Activated CD4-positive, alpha-beta T cell treated with anti-CD3 and anti-CD28 coated beads, Interleukin-2, amount 50 U/mL, for 4 hours (primary cell): Measurements from ENCODE around the gene SCNN1A.
A peak's percentile ranks its signal among the peaks of the same experiment; 100 is the strongest.
"Not testable (repeated sequence)": the region's sequence is repeated elsewhere in the genome, so short reads cannot be mapped to it uniquely, and the experiment has no call there.

Experiments
- DNase-seq, 2 experiments: peaks; one replicate each; pipeline ENCODE4 v3.0.0-alpha.2; 2020

Gene SCNN1A

DNA sequence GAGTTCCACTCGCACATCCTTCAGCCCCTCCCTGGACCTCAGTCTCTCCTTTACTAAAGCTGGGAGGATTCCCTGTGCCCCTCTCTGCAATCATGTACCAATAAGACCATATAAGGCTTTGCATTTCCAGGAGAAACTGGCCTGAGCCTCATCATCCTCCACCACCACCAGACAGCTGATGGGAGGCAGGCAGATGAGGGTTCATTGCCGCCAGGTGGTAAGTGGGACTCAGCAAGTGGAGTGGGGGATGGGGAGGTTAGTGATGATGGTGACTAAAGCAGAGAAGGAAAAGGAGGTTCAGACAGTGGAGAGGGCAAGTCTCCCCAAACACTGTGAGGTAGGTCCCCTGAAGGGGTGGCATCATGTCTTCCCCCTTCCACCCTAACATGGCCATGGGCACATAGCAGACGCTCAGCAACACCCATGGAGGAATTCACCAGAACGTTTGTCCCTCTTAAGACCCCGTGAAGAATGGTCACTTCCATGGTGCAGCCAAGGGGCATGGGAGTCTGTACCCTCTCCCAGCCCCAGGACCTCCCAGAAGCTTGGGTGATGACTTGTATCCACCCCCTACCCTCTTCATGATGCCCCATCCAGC, 29.0 kb downstream of the SCNN1A start:
- no peak for DNase-seq

DNA sequence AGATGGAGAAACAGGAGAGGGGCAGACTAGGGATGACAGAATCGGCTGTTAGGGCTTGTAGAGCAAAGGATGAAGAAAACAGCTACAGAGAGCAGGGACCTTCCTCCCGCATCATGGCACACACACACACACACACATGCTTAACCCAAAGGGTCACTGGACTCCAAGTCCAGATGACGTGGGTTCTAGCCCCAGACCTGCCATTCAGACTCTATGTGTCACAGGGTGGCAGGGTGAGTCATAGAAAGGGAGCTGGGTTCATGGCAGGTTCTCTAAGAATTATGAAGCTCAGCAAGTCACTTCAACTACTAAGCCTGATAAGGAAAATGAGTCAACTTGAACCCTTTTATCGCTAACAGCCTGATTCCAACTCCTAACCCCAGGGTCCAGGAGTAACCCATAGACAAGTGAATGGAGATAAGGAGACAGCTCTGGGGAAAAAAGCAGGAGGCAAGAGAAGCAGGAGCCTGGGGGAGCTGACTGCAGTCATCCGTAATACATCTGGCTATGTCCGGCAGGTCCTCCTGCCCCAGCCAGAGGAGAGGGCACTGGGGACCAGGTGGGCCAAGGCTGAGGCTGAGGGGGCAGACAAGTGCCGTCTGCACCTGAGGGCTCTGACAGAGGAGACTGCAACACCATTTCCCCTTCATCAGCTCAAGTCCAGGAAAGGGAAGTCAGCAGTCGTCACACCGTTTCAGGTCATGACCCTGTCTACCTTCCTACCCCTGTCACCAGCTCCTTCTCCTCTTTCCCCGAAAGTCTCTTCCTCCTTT, 29.9 kb downstream of the SCNN1A start:
- DNase-seq, result peak in 1 of 2 experiments; percentile 39

DNA sequence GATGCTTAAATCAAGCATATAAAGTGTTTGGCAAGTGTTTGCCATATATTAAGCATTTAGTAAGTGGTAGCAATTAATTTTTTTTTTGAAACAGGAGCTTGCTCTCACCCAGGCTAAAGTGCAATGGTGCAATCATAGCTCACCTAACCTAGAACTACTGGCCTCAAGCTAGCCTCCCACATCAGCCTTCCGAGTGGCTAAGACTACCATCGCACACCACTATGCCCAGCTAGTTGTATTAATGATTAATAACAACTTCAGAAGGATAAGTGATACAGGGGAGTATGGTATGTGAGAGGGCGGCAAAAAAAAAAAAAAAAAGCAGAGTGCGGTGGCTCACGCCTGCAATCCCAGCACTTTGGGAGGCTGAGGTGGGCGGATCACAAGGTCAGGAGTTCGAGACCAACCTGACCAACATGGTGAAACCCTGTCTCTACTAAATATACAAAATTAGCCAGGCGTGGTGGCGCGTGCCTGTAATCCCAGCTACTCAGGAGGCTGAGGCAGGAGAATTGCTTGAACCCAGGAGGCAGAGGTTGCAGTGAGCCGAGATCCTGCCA, 31.2 kb downstream of the SCNN1A start:
- not testable (repeated sequence) for DNase-seq

DNA sequence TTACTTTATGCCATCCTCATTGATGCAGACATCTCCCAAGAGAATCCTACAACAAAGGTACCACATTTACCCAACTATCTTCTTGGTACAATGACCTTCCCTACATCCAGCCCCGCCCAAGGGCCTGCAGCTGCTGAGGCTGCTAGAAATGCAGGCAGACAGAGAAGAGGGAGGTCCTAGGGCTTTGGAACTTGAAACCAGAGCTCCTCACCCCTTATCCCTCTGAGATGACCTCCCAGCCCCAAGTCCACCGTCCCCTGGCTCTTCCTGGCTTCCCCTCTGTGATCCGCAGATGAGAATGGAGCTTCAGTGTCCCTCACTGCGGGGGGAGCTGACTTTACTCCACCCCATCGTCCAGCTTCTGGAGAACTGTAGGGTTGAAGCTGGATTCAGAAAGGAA, 31.8 kb downstream of the SCNN1A start:
- no peak for DNase-seq

DNA sequence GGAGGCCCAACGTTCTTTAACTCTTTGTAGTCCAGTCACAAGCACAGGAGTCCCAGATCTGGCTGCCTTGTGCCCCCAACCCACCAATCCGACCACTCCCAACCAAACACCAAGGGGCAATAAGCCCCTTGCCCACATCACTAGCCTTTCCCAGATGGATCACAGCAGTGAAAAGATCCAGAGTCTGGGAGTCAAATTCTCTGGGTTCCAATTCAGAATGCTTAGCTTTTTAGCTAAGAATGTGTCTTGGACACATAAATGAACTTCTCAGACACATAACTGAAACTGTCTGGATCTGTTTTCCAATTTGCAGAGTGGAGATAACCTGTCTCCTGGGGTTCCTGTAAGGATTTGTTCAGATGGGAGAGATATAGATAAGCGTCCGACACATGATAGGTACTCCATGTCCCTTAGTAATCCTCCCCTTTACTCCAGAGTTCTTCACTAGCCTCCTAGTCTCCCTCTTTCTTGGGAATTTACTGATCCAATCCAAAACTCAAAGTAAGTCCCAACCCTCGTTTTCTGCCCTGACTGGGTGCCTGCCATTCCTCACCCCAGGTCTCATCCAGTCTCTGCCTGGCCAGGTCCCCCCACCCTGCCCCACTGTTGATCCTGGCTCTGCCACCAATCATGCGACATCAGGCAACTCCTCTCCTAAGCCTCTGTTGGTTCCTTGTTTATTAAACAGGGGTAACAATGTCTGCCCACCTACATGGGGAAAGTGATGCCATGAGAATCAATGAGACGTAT, 33.0 kb downstream of the SCNN1A start:
- DNase-seq, result no peak

DNA sequence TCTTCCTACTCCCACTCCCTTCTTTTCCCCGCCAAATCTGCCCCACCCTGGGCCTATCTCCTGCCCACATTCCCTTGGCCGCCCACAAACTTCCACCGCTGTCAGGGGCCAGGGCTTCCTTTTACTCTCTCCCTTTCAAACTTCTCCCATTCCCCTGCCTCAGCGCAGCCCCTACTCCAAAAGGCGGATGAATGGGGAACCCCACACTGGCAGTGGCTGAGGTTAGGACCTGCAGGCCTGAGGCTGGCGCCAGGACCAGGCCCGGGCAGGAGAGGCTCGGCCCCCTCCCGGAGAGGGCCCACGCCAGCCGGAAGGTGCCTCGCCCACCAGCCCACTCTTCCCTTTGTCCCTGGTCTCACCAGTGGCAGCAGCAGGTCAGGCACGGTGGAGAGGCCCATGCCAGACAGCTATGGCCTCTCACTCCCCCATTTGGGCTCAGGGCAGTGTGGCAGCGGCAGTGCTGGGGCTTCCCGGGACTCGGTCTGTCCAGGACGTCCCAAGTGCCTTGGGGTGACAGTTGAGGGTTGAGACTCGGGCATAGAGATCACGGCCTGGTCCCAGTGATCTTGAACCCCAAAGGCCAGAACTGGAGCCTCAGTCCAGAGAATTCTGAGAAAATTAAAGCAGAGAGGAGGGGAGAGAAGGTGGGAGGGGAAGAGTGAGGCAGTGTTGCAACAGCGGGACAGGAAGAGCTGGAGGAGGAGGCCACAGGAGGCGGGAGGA, 33.8 kb downstream of the SCNN1A start, which contains the start of gene TNFRSF1A:
TSS of gene TNFRSF1A (minus strand) at position 660 of the 723 bp plus-strand sequence. CDS start at position 398, 262 bp downstream.
- DNase-seq, result peak in 1 of 2 experiments; percentile 34

DNA sequence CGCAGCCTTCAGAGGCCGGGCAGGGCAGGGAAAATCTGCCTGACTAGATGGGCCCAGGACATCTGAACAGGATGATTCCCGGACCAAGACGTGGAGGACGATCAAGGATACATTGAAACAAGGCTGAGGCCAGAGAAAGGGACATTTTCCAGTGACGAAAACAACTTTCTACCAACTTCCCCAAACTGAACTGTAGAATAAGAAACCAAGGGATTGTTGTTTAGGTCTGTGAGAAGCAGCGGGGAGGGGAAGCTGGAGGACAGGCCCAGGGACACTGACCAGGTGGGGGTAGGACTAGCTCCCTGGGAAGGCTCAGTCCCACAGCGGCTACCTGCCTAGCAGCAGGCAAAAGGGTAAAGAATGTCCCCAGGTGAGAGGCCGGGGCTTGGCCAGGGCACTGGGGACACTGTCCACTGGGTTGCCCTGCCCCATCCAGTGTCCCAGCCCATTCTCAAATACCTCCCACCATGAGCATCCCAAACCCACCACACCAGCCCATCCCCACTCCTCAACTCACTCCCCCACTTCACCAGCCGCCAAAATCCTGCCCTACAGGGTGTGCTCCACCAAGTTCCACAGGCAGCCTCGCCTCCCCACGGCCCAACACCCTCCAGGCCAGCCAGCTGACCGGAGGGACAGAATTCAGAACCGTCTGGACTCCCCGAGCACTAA, 34.5 kb downstream of the SCNN1A start:
- DNase-seq, result no peak

DNA sequence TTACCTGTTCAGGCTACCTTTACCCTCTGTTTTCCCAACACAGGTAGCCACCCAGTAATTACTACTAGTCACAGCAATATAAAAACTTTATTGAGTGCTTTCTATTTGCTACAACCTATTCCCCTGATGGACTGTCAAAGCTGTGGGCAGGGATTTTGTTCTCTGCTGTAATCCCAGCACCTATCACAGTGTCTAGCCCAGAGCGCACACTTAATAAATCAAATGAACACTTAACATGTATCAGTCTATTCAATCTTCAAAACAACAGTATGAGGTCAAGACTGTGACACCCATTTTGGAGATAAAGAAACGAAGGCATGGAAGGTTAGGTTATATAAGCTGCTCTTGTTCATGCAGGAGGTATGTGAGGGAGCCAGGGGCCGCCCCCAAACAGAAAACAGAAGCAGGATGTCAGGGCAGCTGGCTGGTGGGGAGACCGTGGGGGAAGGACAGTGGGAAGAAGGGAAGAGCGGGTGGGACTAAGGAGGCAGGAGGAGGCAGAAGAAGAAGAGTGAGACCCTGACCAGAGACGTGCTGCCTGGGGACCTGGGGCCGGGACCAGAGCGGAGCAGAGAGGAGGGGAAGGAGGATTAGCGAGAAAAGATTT, 35.2 kb downstream of the SCNN1A start:
- DNase-seq, result no peak

DNA sequence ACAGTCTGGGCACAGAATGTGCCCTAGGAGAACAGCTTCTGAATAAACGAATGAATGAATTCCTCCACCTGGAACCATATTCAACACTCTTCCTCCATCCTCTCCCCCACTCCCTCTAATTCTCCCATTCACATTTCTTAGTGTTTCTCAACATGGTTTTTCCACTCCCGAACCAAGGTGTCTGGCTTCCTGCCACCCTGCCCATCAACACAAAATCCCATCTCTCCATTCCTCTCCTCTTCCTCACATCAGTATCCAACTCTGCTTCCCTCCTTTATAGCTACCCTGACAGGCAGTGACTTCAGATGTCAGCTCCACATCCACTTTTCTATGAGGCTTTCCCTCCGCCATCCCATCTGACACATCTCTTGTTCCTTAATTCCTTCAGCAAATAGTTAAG, 36.4 kb downstream of the SCNN1A start:
- DNase-seq, result no peak

DNA sequence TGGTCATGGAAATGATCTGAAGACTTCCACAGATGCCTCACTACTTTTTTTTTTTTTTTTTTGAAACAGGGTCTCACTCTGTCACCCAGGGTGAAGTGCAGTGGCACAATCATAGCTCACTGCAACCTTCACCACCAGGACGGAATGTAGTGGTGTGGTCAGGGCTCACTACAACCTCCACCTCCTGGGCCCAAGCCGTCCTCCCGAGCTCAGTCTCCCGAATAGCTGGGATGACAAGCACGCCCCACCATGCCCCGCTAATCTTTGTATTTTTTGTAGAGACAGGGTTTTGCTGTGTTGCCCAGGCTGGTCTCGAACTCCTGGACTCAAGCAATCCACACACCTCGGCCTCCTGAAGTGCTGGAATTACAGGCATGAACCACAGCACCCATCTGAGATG, 36.8 kb downstream of the SCNN1A start:
- not testable (repeated sequence) for DNase-seq

DNA sequence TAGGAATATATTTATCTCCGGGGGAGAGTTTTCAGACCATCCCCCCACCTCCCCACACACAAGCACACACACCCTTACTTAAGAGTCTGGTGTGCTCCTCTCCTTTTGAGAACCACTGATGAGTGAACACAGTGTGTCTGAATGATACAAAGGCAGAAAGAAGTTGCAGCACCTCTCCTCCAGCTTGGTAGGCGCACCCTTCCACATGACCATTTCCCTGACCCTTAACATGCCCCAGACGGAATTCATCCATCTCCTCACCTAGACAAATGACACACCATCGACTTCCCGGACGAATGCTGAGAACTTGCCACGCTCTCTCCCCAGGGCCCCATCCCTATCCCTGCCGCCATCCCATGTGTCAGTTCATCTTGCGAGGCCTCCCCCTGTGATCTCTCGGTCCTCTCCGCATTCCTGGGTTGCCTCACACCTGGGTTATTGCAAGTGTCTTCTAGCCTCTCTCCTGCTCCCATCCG, 37.4 kb downstream of the SCNN1A start:
- no peak for DNase-seq

DNA sequence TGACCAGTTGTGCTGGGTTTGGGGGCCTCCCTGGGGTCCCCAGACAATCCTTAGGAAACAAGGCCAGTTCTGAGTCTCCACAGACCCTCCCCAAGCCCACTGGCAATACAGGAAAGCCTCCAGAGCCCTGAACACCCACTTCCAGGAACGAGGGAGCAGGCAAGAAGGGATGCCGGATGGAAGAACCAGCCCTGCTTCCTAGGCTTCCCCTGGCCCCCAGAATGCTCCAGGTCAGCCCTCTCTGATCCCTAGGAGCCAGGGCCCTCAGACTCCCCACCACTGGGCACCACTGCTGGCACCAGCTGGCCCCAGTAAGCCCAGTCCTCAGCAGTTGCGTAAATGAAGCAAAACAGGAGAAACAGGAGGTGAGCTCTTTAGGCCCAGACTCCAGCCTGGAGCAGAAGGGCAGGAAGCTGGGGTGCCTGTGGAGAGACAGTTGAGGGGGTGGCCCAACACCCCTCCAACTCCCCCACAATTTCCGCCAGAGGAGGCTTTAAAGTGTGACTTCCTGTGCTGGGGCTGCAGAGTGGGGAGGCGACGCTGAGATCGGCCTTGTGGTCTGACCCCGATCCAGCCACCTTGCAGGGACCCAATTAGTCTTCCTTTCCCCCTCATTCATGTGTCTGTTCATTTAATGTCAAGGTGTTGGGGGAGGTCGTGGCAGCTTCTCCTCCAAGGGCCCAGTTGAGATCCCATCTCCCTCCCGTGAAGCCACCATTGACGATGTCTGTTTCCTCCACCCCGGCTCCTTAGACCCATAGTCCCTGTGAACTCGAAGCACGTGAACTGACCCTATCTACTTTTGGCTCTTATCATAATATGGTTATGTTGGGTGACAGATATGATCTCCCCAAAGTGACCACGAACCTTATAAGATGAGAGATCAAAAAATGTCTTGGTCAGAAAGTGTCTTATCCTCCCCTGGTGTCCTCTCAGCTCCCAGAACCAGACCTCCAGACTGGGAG, 38.2 kb downstream of the SCNN1A start:
- DNase-seq, result peak; percentile 20 to 26

DNA sequence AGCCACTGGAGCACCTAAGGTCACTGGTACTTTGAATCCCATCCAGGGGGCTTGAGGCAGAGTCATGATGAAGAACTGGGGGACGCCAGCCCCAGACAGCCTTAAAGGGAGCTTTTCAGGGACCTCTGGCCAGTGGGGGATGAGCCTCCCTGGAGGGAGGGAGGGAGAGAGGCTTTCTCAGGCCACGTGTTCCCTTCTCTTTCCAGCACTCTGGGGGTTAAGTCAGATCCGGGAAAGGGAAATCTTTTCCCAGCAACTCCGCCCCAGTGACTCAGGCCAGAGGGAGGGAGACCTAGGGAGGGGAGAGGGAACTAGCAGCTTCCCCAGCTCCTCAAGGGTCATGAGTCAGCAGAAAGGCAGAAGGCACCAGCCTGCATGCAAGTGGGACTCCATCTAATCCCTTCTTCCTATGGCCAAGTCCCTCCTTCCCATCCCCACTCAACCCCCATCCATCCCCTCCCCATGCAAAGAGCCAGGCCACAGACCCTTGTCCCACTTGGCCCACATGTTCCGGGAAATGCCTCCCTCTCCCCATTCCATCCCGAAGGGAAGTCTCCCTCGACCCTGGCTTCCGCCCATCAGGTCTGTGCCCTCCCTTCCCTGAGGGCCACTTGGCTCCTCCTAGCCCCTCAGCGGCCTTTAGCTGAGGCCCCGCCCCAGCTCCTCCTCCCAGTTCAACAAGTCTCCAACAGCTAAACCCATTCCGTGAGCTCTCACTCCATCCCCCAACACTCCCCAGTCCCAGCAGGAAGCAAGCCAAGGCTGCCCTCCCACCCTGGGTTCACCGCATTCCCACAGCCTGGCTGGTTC, 39.1 kb downstream of the SCNN1A start:
- peak; percentile 53 to 55 for DNase-seq

DNA sequence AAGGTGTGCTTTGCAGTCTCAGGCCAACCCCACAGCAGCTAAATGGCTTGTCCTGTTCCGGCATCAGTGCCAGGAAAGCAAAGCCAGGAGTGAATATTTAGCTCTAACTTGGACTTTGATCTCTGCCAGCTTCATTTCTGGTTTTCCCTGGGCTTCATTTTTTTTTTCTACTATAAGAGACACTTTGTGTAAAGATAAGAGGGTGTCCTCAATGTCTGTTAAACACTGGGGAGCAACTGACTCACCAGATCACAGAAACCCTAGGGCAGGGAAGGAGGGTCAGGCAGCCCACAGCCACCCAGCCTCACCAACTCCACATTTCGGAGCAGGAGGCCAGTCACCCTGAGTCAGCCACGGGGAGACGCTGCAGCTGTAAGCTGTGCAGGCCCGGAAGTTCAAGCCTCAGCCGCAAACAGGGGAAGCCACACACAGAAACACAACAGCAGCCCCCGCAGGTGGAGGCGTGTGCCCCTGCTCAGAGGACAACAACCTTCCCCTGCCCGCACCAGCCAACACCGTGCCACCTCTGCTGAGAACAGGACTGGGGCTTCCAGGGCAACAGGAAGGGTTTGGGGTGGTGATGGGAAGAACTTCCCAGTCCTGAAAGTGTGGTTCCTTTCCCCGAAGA, 39.8 kb downstream of the SCNN1A start:
- DNase-seq, result peak; percentile 84 to 91

DNA sequence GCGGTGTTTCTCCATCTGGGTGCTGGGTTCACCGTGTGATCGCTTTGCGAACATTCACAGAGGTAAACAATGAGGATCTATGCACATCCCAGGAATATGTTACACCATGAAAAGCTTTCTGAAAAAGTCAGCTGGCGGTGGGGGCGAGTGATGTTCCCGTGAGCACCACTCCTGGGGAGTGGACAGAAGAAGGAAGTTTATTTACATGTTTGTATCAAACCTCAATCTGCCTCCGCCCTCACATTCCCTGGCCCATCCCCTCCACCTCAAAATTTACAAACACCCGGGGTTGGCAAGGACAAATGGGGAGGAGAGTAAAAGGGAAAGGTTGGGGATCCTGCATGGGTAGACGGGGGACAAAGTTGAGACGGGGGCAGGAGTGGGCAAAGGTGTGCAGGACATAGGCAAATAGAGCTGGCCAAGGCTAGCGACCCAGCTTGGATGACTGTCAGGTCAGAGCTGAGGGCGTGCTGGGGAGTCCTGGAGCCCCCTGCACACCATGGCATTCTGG, 40.4 kb downstream of the SCNN1A start:
- DNase-seq, result no peak

DNA sequence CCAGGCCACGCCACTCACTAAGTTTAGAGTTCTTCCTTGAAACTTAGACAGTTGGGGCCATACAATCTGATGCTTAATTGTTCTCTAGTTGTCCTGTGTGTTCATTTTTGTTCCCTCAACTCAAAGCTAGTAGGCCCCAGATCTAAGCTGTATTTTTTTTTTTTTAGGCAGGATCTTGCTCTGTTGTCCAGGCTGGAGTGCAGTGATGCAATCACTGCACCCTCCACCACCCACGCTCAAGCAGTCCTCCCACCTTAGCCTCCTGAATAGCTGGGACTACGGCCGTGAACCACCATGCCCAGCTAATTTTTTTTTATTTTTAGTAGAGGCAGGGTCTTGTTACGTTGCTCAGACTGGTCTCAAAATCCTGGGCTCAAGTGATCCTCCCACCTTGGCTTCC, 41.0 kb downstream of the SCNN1A start:
- no peak for DNase-seq

DNA sequence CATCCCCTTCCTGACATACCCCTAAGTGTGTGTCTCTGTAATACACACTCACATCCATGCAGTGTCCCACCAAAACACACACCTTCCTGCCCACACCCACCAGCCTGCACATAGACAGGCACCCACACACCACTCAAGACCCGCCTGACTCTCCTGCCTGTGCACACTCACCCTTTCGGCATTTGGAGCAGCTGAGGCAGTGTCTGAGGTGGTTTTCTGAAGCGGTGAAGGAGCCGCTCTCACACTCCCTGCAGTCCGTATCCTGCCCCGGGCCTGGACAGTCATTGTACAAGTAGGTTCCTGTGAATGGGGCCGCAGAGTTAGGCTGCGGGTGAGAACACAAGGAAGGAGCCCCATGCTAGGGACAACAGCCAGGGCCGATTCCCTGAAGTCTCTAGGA, 41.8 kb downstream of the SCNN1A start:
- no peak for DNase-seq

DNA sequence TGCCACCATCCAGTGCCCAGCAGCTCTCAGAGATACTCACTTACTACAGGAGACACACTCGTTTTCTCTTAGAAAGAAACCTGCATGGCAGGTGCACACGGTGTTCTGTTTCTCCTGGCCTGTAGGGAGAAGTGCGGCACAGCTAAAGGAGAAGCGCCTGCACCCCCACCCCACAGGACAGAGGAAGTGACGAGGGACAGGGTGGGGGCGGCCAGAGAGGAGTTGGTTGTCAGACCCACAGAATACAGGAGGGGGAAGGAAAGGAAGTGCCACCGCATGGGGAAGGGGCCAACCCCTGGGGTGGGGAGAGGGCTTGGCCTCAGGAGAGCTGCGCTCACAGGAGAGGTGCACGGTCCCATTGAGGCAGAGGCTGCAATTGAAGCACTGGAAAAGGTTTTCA, 42.3 kb downstream of the SCNN1A start:
- DNase-seq, result no peak

DNA sequence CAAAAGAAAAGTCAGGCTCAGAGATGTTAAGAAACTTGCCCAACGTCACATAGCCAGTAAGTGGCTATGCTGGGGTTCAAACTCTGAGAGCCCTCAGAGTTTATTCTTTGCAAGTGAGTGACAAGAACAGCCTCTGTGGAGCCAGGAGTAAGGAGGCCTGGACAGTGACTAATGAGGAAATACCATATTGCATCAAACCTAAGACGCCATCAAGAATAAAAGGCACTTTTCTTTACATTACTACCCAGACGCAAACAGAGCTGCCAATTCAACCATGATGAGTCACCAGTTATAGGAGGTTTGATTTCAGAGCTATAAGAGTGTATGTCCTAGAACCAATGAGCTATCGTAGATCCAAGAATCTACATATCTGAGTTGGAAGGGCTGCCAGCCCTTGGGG, 42.9 kb downstream of the SCNN1A start:
- no peak for DNase-seq
